SK-N-SH (cell line): Measurements from ENCODE around the gene ZNF467. TPM values are rescaled to one million over a fixed set of nuclear protein-coding genes. Genes with fewer than 3 reads are reported as not detected.

Source experiments
- CTCF ChIA-PET: fragments of 300-600, 350-600 bp; formaldehyde crosslinking; extraction: SDS; loops from one replicate; lab custom pipeline; 2021; lab: Yijun Ruan, JAX
- POLR2A ChIA-PET: fragments of 350-600 bp; sonication (Branson Sonifier 250); formaldehyde crosslinking; extraction: SDS; loops from one replicate; lab custom pipeline; 2020; ENCODE audit warnings: antibody characterized with exemption, inconsistent platforms; lab: Yijun Ruan, JAX
- DNase-seq: peaks from one replicate; pipeline ENCODE4 v3.0.0; 2012
- H2AFZ ChIP-seq: fragments of 200-600 bp; sonication (generic); 2 replicates; pipeline ENCODE4 v1.8.1; 2016; ENCODE audit warnings: antibody characterized with exemption, mild to moderate bottlenecking, low read depth
- H3F3A ChIP-seq: fragments of 200-600 bp; sonication (generic); replicated peaks from 2 replicates; pipeline ENCODE3; 2016; ENCODE audit warnings: antibody characterized with exemption, mild to moderate bottlenecking; ENCODE audit not compliant: insufficient read depth
- H3K27ac ChIP-seq, 2 experiments: fragments of 200-500 bp in 1 of 2; fragments of 200-600 bp in 1 of 2; sonication (Bioruptor generic) in 1 of 2; sonication (generic), shearing (Covaris generic) in 1 of 2; 2 replicates each; pipeline versions ENCODE4 v1.5.1 to v1.6.1; 2014 to 2016; ENCODE audit warnings: low read depth in 2 of 2, inconsistent platforms in 1 of 2, low read length in 1 of 2, mild to moderate bottlenecking in 1 of 2, mixed read lengths in 1 of 2
- H3K27me3 ChIP-seq: fragments of 200-600 bp; sonication (generic), shearing (Covaris generic); 2 replicates; pipeline ENCODE4 v1.6.1; 2016; ENCODE audit warnings: mixed run types; ENCODE audit not compliant: insufficient read depth
- H3K36me3 ChIP-seq, 2 experiments: fragments of 200-500 bp in 1 of 2; fragments of 200-600 bp in 1 of 2; sonication (Bioruptor generic) in 1 of 2; sonication (generic) in 1 of 2; replicated peaks in 1 of 2; 2 replicates each; pipeline versions ENCODE3 to v1.5.1; 2014 to 2016; ENCODE audit warnings: low read length in 1 of 2, mild to moderate bottlenecking in 1 of 2; ENCODE audit not compliant: insufficient read depth in 2 of 2, control insufficient read depth in 1 of 2
- H3K4me1 ChIP-seq, 2 experiments: fragments of 200-500 bp in 1 of 2; fragments of 200-600 bp in 1 of 2; sonication (Bioruptor generic) in 1 of 2; sonication (generic), shearing (Covaris generic) in 1 of 2; 2 replicates each; pipeline versions ENCODE4 v1.5.1 to v1.6.1; 2014 to 2016; ENCODE audit warnings: low read depth in 1 of 2, low read length in 1 of 2, mixed run types in 1 of 2; ENCODE audit not compliant: insufficient read depth in 2 of 2, control insufficient read depth in 1 of 2
- H3K4me2 ChIP-seq: fragments of 200-600 bp; sonication (generic), shearing (Covaris generic); 2 replicates; pipeline ENCODE4 v1.6.1; 2017; ENCODE audit warnings: mixed run types
- H3K4me3 ChIP-seq, 2 experiments: fragments of 200-500 bp in 1 of 2; fragments of 200-600 bp in 1 of 2; sonication (Bioruptor generic) in 1 of 2; sonication (generic), shearing (Covaris generic) in 1 of 2; 2 replicates each; pipeline versions ENCODE4 v1.5.1 to v1.8.1; 2014 to 2016; ENCODE audit warnings: low read depth in 2 of 2, inconsistent platforms in 1 of 2, low read length in 1 of 2, mild to moderate bottlenecking in 1 of 2, mixed read lengths in 1 of 2, moderate library complexity in 1 of 2
- H3K79me2 ChIP-seq: fragments of 200-600 bp; sonication (generic); 2 replicates; pipeline ENCODE4 v1.8.1; 2017; ENCODE audit warnings: mild to moderate bottlenecking; ENCODE audit not compliant: insufficient read depth
- H3K9ac ChIP-seq: fragments of 200-600 bp; sonication (generic); 2 replicates; pipeline ENCODE4 v1.6.1; 2017; ENCODE audit warnings: mixed run types
- H3K9me2 ChIP-seq: fragments of 200-600 bp; sonication (generic); 2 replicates; pipeline ENCODE4 v1.6.1; 2017; ENCODE audit warnings: mixed run types
- H3K9me3 ChIP-seq: fragments of 200-600 bp; sonication (generic); 2 replicates; pipeline ENCODE4 v1.6.1; 2017; ENCODE audit warnings: mixed run types, mild to moderate bottlenecking, moderate library complexity
- H4K20me1 ChIP-seq: fragments of 200-600 bp; sonication (generic); 2 replicates; pipeline ENCODE4 v1.6.1; 2017; ENCODE audit warnings: mild to moderate bottlenecking, mixed run types; ENCODE audit not compliant: insufficient read depth
- CTCF ChIP-seq: fragments of 200-600 bp; sonication (generic); IDR thresholded peaks from 2 replicates; pipeline ENCODE4 v1.6.1; 2017; ENCODE audit warnings: antibody characterized with exemption, mild to moderate bottlenecking, moderate library complexity
- FOSL2 ChIP-seq: IDR thresholded peaks from 2 replicates; pipeline ENCODE4 v1.4.0; 2012; ENCODE audit warnings: low read depth, mild to moderate bottlenecking, moderate library complexity, borderline replicate concordance
- GATA2 ChIP-seq: sonication (generic); formaldehyde crosslinking; IDR thresholded peaks from 2 replicates; pipeline ENCODE4 v1.5.0; 2020; ENCODE audit warnings: mild to moderate bottlenecking, missing genetic modification reagents
- MAX ChIP-seq: IDR thresholded peaks from 2 replicates; pipeline ENCODE4 v1.4.0; 2012; ENCODE audit warnings: low read depth
- MXI1 ChIP-seq: IDR thresholded peaks from 2 replicates; pipeline ENCODE4 v1.6.1; 2012; ENCODE audit warnings: mild to moderate bottlenecking, low read depth, low read length, improper control_type of control experiment
- NFIC ChIP-seq: IDR thresholded peaks from 2 replicates; pipeline ENCODE4 v1.4.0; 2012; ENCODE audit warnings: borderline replicate concordance
- PBX3 ChIP-seq: IDR thresholded peaks from 2 replicates; pipeline ENCODE4; 2012
- POLR2AphosphoS5 ChIP-seq: IDR thresholded peaks from 2 replicates; pipeline ENCODE4 v1.6.1; 2012; ENCODE audit warnings: low read depth, low read length
- RAD21 ChIP-seq: IDR thresholded peaks from 2 replicates; pipeline ENCODE4 v1.6.1; 2012; ENCODE audit warnings: mild to moderate bottlenecking, low read length
- REST ChIP-seq: IDR thresholded peaks from 2 replicates; pipeline ENCODE4 v1.6.1; 2012; ENCODE audit warnings: mild to moderate bottlenecking, low read depth, low read length, moderate library complexity
- SIN3A ChIP-seq: IDR thresholded peaks from 2 replicates; pipeline ENCODE4 v1.6.1; 2012; ENCODE audit warnings: low read depth, mild to moderate bottlenecking, low read length, moderate library complexity, borderline replicate concordance
- TAF1 ChIP-seq: IDR thresholded peaks from 2 replicates; pipeline ENCODE4 v1.6.1; 2012; ENCODE audit warnings: low read depth, mild to moderate bottlenecking, low read length, moderate library complexity, borderline replicate concordance
- TCF12 ChIP-seq: IDR thresholded peaks from 2 replicates; pipeline ENCODE4 v1.4.0; 2012
- TEAD4 ChIP-seq: IDR thresholded peaks from 2 replicates; pipeline ENCODE4 v1.4.0; 2012; ENCODE audit warnings: mild to moderate bottlenecking, borderline replicate concordance; ENCODE audit not compliant: insufficient read depth
- WGBS: methylation state at CpG from one replicate; pipeline ENCODE4 v1.1.6; 2017; ENCODE audit warnings: low lambda C conversion rate; 5-methylcytosine and 5-hydroxymethylcytosine counted together
- polyA plus RNA-seq, 3 experiments: library from polyadenylated mRNA; depleted of rRNA; stranded (reverse); fragments of >200 nt; gene quantifications; 2 replicates each; pipeline ENCODE4 v1.2.3, GENCODE V29; 2012

Gene ZNF467
- polyA plus RNA-seq, 1 of the 3 experiments (the other 2 are of a cell fraction) = 4.1 TPM

GRCh38 chr7:149719050-149719899 lies 54.1 kb downstream of the ZNF467 start:
- no peaks in the 10 kb centered on the region for H3K27me3 ChIP-seq
- peaks cover 7 to 40% of the 10 kb centered on the region in 2 experiments for H3K36me3 ChIP-seq
- no peaks in the 10 kb centered on the region for H3K9me2 ChIP-seq
- H3K4me1 ChIP-seq = peaks cover 5 to 41% of the 10 kb centered on the region in 2 experiments; a peak in 1 of 4 replicates
- H3K79me2 ChIP-seq = peaks cover 27% of the 10 kb centered on the region; the same call in 1 of the 2 replicates
- 0 out of 2 replicates have a peak overlapping the region, but pooled peaks have one; percentile 16 for H3K4me2 ChIP-seq
- POLR2A ChIA-PET = no interaction called here
- H4K20me1 ChIP-seq = no peaks in the 10 kb centered on the region
- whole genome bisulfite sequencing = 92% methylated on average over 23 of the region's 29 CpGs
- DNase-seq = no peak
- H3K27ac ChIP-seq = no peak overlapping the region; a peak in 1 of 4 replicates
- TF ChIP-seq TCF12 (peak; percentile 63), REST (no peak), FOSL2 (peak; percentile 55; the same call in 1 of the 2 replicates)
- TF ChIP-seq, all 33 proteins: peak for 2
- Histone ChIP-seq H3K9ac (no peak overlapping the region), H3K9me3 (no peaks in the 10 kb centered on the region), H3F3A (peaks cover 5% of the 10 kb centered on the region), H2AFZ (no peak overlapping the region), H3K4me3 (no peak overlapping the region)
- CTCF ChIA-PET = interaction anchor here (0.8 to 2.0 kb wide), 4 partner anchors 15 to 121 kb away, joined by 3 to 14 read pairs (median 4); no protein-coding TSS in a partner anchor

GRCh38 chr7:149718730-149719049 lies 54.7 kb downstream of the ZNF467 start:
- Histone ChIP-seq H3K9ac (no peak overlapping the region), H3K4me2 (0 out of 2 replicates have a peak overlapping the region, but pooled peaks have one; percentile 16), H3F3A (peaks cover 5% of the 10 kb centered on the region), H3K4me1 (peaks cover 5 to 44% of the 10 kb centered on the region in 2 experiments; a peak in 1 of 4 replicates), H3K79me2 (peaks cover 27% of the 10 kb centered on the region; the same call in 1 of the 2 replicates), H3K36me3 (peaks cover 7 to 35% of the 10 kb centered on the region in 2 experiments), H3K27me3 (no peaks in the 10 kb centered on the region), H3K9me2 (no peaks in the 10 kb centered on the region), H4K20me1 (no peaks in the 10 kb centered on the region), H2AFZ (no peak overlapping the region), H3K9me3 (no peaks in the 10 kb centered on the region), H3K4me3 (no peak overlapping the region), H3K27ac (no peak overlapping the region)
- DNase-seq = no peak
- WGBS = 98% methylated on average over 6 of the region's 6 CpGs
- CTCF ChIA-PET = interaction anchor here (2.0 kb wide), 1 partner anchor 23 kb away, joined by 14 read pairs; no protein-coding TSS in a partner anchor
- POLR2A ChIA-PET = no interaction called here
- TF ChIP-seq POLR2AphosphoS5 (no peak), MXI1 (no peak), RAD21 (no peak), REST (no peak), TAF1 (no peak), MAX (no peak), CTCF (no peak), TCF12 (no peak), NFIC (no peak), GATA2 (CRISPR knock-in tag) (no peak), SIN3A (no peak), PBX3 (no peak), TEAD4 (no peak)
